ES-I3 (cell line): ENCODE measurements around the gene TRAP1.

Experiments used
- H3K36me3 ChIP-seq: 2 replicates; pipeline ENCODE4 v1.6.1; 2013; ENCODE audit warnings: mild to moderate bottlenecking, low read length, control low read depth, moderate library complexity; ENCODE audit not compliant: insufficient read depth
- H3K4me1 ChIP-seq: 2 replicates; pipeline ENCODE4 v1.6.1; 2013; ENCODE audit warnings: mild to moderate bottlenecking, control low read depth, low read length; ENCODE audit not compliant: insufficient read depth
- H3K9ac ChIP-seq: 2 replicates; pipeline ENCODE4 v1.6.1; 2013; ENCODE audit warnings: low read depth, mild to moderate bottlenecking, low read length, moderate library complexity
- H3K9me3 ChIP-seq: 2 replicates; pipeline ENCODE4 v1.6.1; 2013; ENCODE audit warnings: mild to moderate bottlenecking, low read length, moderate library complexity; ENCODE audit not compliant: control insufficient read depth, insufficient read depth

The TRAP1 gene

GRCh38 chr16:3650631-3651265 is 66.6 kb downstream of the TRAP1 start:
- Histone ChIP-seq H3K9me3 (no peaks in the 10 kb centered on the region; the same call in 1 of the 2 replicates), H3K36me3 (no peaks in the 10 kb centered on the region; the same call in 1 of the 2 replicates), H3K9ac (no peak overlapping the region), H3K4me1 (peaks cover 21% of the 10 kb centered on the region)

- Histone ChIP-seq H3K4me1 (peaks cover 17% of the 10 kb centered on the region), H3K36me3 (no peaks in the 10 kb centered on the region; the same call in 1 of the 2 replicates), H3K9ac (no peak overlapping the region), H3K9me3 (no peaks in the 10 kb centered on the region)
These were observed 70.9 kb downstream of the TRAP1 start for GRCh38 chr16:3646348-3646920.

- H3K9me3 ChIP-seq, result no peaks in the 10 kb centered on the region
- no peaks in the 10 kb centered on the region; the same call in 1 of the 2 replicates for H3K36me3 ChIP-seq
- H3K9ac ChIP-seq, result no peak overlapping the region
- H3K4me1 ChIP-seq, result peaks cover 17% of the 10 kb centered on the region
These were observed 71.6 kb downstream of the TRAP1 start for GRCh38 chr16:3645504-3646347.

- Histone ChIP-seq H3K9me3 (no peaks in the 10 kb centered on the region), H3K36me3 (no peaks in the 10 kb centered on the region; the same call in 1 of the 2 replicates), H3K9ac (no peak overlapping the region), H3K4me1 (peaks cover 17% of the 10 kb centered on the region)
These were observed 72.2 kb downstream of the TRAP1 start for GRCh38 chr16:3645108-3645503.

GRCh38 chr16:3643095-3643730 is 74.1 kb downstream of the TRAP1 start:
- H3K9me3 ChIP-seq, result no peaks in the 10 kb centered on the region
- H3K9ac ChIP-seq, result no peak overlapping the region
- peaks cover 23% of the 10 kb centered on the region for H3K4me1 ChIP-seq
- H3K36me3 ChIP-seq, result no peaks in the 10 kb centered on the region

GRCh38 chr16:3642397-3643094 is 74.8 kb downstream of the TRAP1 start:
- Histone ChIP-seq H3K36me3 (no peaks in the 10 kb centered on the region), H3K9ac (no peak overlapping the region), H3K4me1 (peaks cover 26% of the 10 kb centered on the region), H3K9me3 (no peaks in the 10 kb centered on the region)

GRCh38 chr16:3641801-3642396 is 75.4 kb downstream of the TRAP1 start:
- H3K9ac ChIP-seq, result no peak overlapping the region
- H3K4me1 ChIP-seq, result peaks cover 33% of the 10 kb centered on the region
- H3K36me3 ChIP-seq, result no peaks in the 10 kb centered on the region
- no peaks in the 10 kb centered on the region for H3K9me3 ChIP-seq

GRCh38 chr16:3640632-3641501 is 76.5 kb downstream of the TRAP1 start:
- H3K9ac ChIP-seq, result no peak overlapping the region
- H3K36me3 ChIP-seq, result no peaks in the 10 kb centered on the region
- peaks cover 25% of the 10 kb centered on the region for H3K4me1 ChIP-seq
- H3K9me3 ChIP-seq, result no peaks in the 10 kb centered on the region

- Histone ChIP-seq H3K9me3 (no peaks in the 10 kb centered on the region), H3K4me1 (peaks cover 19% of the 10 kb centered on the region), H3K9ac (no peak overlapping the region), H3K36me3 (no peaks in the 10 kb centered on the region)
These were observed 77.1 kb downstream of the TRAP1 start for GRCh38 chr16:3640207-3640606.

GRCh38 chr16:3638916-3639644 is 78.2 kb downstream of the TRAP1 start:
- peaks cover 16% of the 10 kb centered on the region for H3K4me1 ChIP-seq

GRCh38 chr16:3637371-3637923 is 79.9 kb downstream of the TRAP1 start:
- Histone ChIP-seq H3K9me3 (no peaks in the 10 kb centered on the region), H3K36me3 (no peaks in the 10 kb centered on the region), H3K4me1 (peaks cover 16% of the 10 kb centered on the region), H3K9ac (no peak overlapping the region)

More at GRCh38 chr16:3638916-3639644, 78.2 kb downstream of the TRAP1 start:
- Histone ChIP-seq H3K36me3 (no peaks in the 10 kb centered on the region), H3K9me3 (no peaks in the 10 kb centered on the region), H3K9ac (no peak overlapping the region)
